Mesenchymal stem cell (in vitro differentiated cells and primary cell): ENCODE results near the gene FSTL1.

Experiments used
- DNase-seq: peaks from one replicate; pipeline ENCODE4 v3.0.0-alpha.2; 2013
- H2AFZ ChIP-seq: one replicate; pipeline ENCODE4 v1.6.1; 2013; ENCODE audit warnings: low read depth, mild to moderate bottlenecking, control low read depth, inconsistent platforms, low read length, moderate library complexity
- H2AK5ac ChIP-seq: 2 replicates; pipeline ENCODE4 v1.6.1; 2013; ENCODE audit warnings: low read length, moderate library complexity, mild to moderate bottlenecking, inconsistent platforms; ENCODE audit not compliant: severe bottlenecking
- H2BK120ac ChIP-seq: one replicate; pipeline ENCODE4 v1.6.1; 2013; ENCODE audit warnings: low read depth, mild to moderate bottlenecking, inconsistent platforms, low read length, moderate library complexity
- H2BK12ac ChIP-seq, 2 experiments: one replicate each; pipeline ENCODE4 v1.6.1; 2013; ENCODE audit warnings: inconsistent platforms in 2 of 2, low read length in 2 of 2, mild to moderate bottlenecking in 2 of 2, moderate library complexity in 2 of 2, control low read depth in 1 of 2
- H2BK15ac ChIP-seq: one replicate; pipeline ENCODE4 v1.6.1; 2013; ENCODE audit warnings: mild to moderate bottlenecking, low read depth, inconsistent platforms; ENCODE audit not compliant: poor library complexity, severe bottlenecking
- H2BK5ac ChIP-seq: 2 replicates; pipeline ENCODE4 v1.6.1; 2013; ENCODE audit warnings: low read depth, mild to moderate bottlenecking, low read length, control low read depth, inconsistent platforms; ENCODE audit not compliant: poor library complexity, severe bottlenecking
- H3K14ac ChIP-seq, 2 experiments: one replicate each; pipeline ENCODE4 v1.6.1; 2013; ENCODE audit warnings: inconsistent platforms in 2 of 2, low read length in 2 of 2, control low read depth in 1 of 2, mild to moderate bottlenecking in 1 of 2, moderate library complexity in 1 of 2
- H3K18ac ChIP-seq, 2 experiments: one replicate each; pipeline ENCODE4 v1.6.1; 2013; ENCODE audit warnings: inconsistent platforms in 2 of 2, low read length in 2 of 2, control low read depth in 1 of 2, low read depth in 1 of 2, mild to moderate bottlenecking in 1 of 2
- H3K23ac ChIP-seq, 2 experiments: one replicate each; pipeline ENCODE4 v1.6.1; 2013; ENCODE audit warnings: inconsistent platforms in 2 of 2, low read length in 2 of 2, mild to moderate bottlenecking in 2 of 2, moderate library complexity in 2 of 2, control low read depth in 1 of 2
- H3K27ac ChIP-seq: 2 replicates; pipeline ENCODE4 v1.5.1; 2013; ENCODE audit warnings: mild to moderate bottlenecking, moderate library complexity, low read length, control low read depth, inconsistent platforms; ENCODE audit not compliant: poor library complexity, severe bottlenecking
- H3K27me3 ChIP-seq, 2 experiments: 2 replicates each; pipeline versions ENCODE4 v1.6.1 to v1.7.0; 2013; ENCODE audit warnings: low read length in 2 of 2, mild to moderate bottlenecking in 2 of 2, moderate library complexity in 2 of 2, control low read depth in 1 of 2, inconsistent platforms in 1 of 2; ENCODE audit not compliant: control insufficient read depth in 1 of 2, insufficient read depth in 1 of 2
- H3K36me3 ChIP-seq, 2 experiments: 2 replicates each; pipeline versions ENCODE4 v1.6.1 to v1.7.0; 2013; ENCODE audit warnings: low read length in 2 of 2, control low read depth in 1 of 2, inconsistent platforms in 1 of 2, low read depth in 1 of 2, mild to moderate bottlenecking in 1 of 2; ENCODE audit not compliant: insufficient read depth in 2 of 2, control insufficient read depth in 1 of 2
- H3K4ac ChIP-seq, 2 experiments: one replicate each; pipeline ENCODE4 v1.6.1; 2013; ENCODE audit warnings: inconsistent platforms in 2 of 2, low read length in 2 of 2, mild to moderate bottlenecking in 2 of 2, moderate library complexity in 2 of 2, control low read depth in 1 of 2, low read depth in 1 of 2
- H3K4me1 ChIP-seq: 2 replicates; pipeline ENCODE4 v1.6.1; 2013; ENCODE audit warnings: low read depth, low read length, control low read depth; ENCODE audit not compliant: control insufficient read depth, insufficient read depth
- H3K4me2 ChIP-seq: 2 replicates; pipeline ENCODE4 v1.6.1; 2013; ENCODE audit warnings: low read length, mild to moderate bottlenecking, inconsistent platforms; ENCODE audit not compliant: poor library complexity, severe bottlenecking
- H3K4me3 ChIP-seq, 2 experiments: 2 replicates each; pipeline versions ENCODE4 v1.5.1 to v1.7.0; 2013; ENCODE audit warnings: low read length in 2 of 2, mild to moderate bottlenecking in 2 of 2, control low read depth in 1 of 2, low read depth in 1 of 2; ENCODE audit not compliant: insufficient read depth in 1 of 2
- H3K79me1 ChIP-seq: replicated peaks from 2 replicates; pipeline ENCODE4 v1.6.1; 2013; ENCODE audit warnings: mild to moderate bottlenecking, control low read depth, low read length, inconsistent platforms; ENCODE audit not compliant: poor library complexity, severe bottlenecking
- H3K9ac ChIP-seq: 2 replicates; pipeline ENCODE4 v1.7.0; 2013; ENCODE audit warnings: mild to moderate bottlenecking, low read length, moderate library complexity
- H3K9me3 ChIP-seq: 2 replicates; pipeline ENCODE4 v1.7.0; 2013; ENCODE audit warnings: mild to moderate bottlenecking, low read length; ENCODE audit not compliant: control insufficient read depth
- H4K8ac ChIP-seq: one replicate; pipeline ENCODE4 v1.6.1; 2013; ENCODE audit warnings: inconsistent platforms, mild to moderate bottlenecking, low read length, moderate library complexity
- H4K91ac ChIP-seq: one replicate; pipeline ENCODE4 v1.6.1; 2013; ENCODE audit warnings: mild to moderate bottlenecking, low read length, inconsistent platforms
- WGBS: methylation state at CpG from one replicate; pipeline ENCODE4 v1.1.7; 2013; ENCODE audit warnings: mixed read lengths; 5-methylcytosine and 5-hydroxymethylcytosine counted together

FSTL1 gene

DNA sequence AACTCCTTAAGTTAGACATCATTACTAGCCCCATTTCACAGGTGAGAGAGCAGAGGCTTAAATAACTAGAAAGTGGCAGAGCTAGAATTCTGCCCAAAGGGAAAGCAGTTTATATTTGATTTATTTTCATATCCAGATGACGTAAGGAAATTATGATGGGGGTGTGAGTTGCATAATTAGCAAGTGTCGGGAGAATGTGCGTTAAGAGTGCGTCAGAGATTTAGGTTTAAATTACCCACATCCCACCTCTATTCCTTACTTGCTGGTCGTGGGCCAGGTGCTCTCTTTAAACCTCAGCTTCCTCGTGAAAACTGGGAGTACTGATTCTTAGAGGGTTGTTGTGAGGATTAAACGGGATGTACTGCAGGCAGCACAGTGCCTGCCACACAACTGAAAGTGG, 32.3 kb downstream of the FSTL1 start:
- WGBS = 52% methylated on average over 3 of the region's 7 CpGs

DNA sequence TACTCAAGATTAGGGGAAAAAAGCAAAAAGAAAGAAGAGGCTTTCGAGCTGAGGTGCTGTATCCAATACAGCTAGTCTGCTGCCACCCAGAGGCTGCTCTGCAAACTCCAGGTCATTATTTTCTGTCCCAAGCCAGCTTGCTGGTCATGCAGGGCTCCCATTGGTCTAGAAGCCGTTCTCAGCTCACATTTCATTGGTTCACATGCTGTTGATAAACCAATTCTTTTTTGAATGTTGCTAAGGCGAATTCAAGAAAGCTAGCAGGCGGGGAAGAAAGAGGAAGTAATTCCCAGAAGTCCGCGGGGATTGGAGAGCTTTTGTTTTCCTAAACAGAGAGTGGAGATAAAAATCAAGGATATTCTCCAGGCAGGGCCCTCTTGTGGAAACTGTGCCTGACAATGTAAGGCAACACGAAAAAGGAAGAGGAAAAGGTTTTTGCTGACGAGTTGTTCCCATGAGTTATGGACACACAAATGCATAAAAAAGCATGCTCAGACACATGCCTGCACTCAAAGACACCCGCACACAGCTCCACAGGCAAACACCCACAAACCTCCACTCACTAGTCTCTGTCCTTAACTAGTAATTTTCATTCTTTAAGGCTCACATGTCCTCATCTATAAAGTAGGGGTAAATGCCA, 33.4 kb downstream of the FSTL1 start:
- Histone ChIP-seq H3K4me3 (peak overlapping the region in 1 of 2 experiments; percentile 41), H3K27me3 (no peaks in the 10 kb centered on the region), H3K9me3 (no peaks in the 10 kb centered on the region), H3K23ac (no peak overlapping the region), H2BK5ac (no peak overlapping the region), H3K27ac (peak overlapping the region; percentile 75), H2AK5ac (no peak overlapping the region), H4K8ac (peak overlapping the region; percentile 73), H3K4me1 (peaks cover 17% of the 10 kb centered on the region), H3K79me1 (peaks cover 29% of the 10 kb centered on the region), H3K36me3 (peaks cover 20 to 62% of the 10 kb centered on the region in 2 experiments), H2BK15ac (no peak overlapping the region), H2BK120ac (no peak overlapping the region), H3K18ac (peak overlapping the region in 1 of 2 experiments; percentile 88), H3K4ac (peak overlapping the region in 1 of 2 experiments; percentile 55), H2BK12ac (peak overlapping the region; percentile 11 to 15), H3K4me2 (no peak overlapping the region), H2AFZ (no peak overlapping the region), H3K9ac (peak overlapping the region; percentile 76), H3K14ac (no peak overlapping the region), H4K91ac (no peak overlapping the region)
- DNase-seq = peak; percentile 99
- 2% methylated on average over 9 of the region's 9 CpGs for WGBS

More for the DNA sequence above, 32.3 kb downstream of the FSTL1 start:
- Histone ChIP-seq H3K27me3 (no peaks in the 10 kb centered on the region), H3K14ac (no peak overlapping the region), H3K9ac (peak overlapping the region; percentile 76), H2AK5ac (no peak overlapping the region), H4K91ac (no peak overlapping the region), H2BK12ac (no peak overlapping the region), H3K23ac (no peak overlapping the region), H3K27ac (peak overlapping the region; percentile 6), H2BK15ac (no peak overlapping the region), H3K36me3 (peaks cover 14 to 59% of the 10 kb centered on the region in 2 experiments), H3K79me1 (peaks cover 21% of the 10 kb centered on the region), H2AFZ (no peak overlapping the region), H3K4ac (no peak overlapping the region), H4K8ac (no peak overlapping the region), H3K9me3 (no peaks in the 10 kb centered on the region), H2BK5ac (no peak overlapping the region), H3K4me2 (no peak overlapping the region), H3K4me1 (peaks cover 17% of the 10 kb centered on the region), H3K4me3 (no peak overlapping the region), H2BK120ac (no peak overlapping the region), H3K18ac (peak overlapping the region in 1 of 2 experiments; percentile 38)
- no peak for DNase-seq

GRCh38 chr3:120416868-120417267, 33.9 kb downstream of the FSTL1 start:
- Histone ChIP-seq H2BK5ac (no peak overlapping the region), H3K4me2 (no peak overlapping the region), H2AFZ (no peak overlapping the region), H3K14ac (peak overlapping the region in 1 of 2 experiments; percentile 89), H3K9ac (peak overlapping the region; percentile 75), H3K4ac (peak overlapping the region; percentile 39 to 75), H4K91ac (peak overlapping the region; percentile 55), H2BK15ac (peak overlapping the region; percentile 39), H2AK5ac (peak overlapping the region; percentile 18), H3K4me1 (peaks cover 17% of the 10 kb centered on the region), H3K4me3 (no peak overlapping the region), H2BK12ac (peak overlapping the region in 1 of 2 experiments; percentile 91), H3K36me3 (peaks cover 25 to 62% of the 10 kb centered on the region in 2 experiments), H3K23ac (no peak overlapping the region), H3K27me3 (no peaks in the 10 kb centered on the region), H3K18ac (peak overlapping the region; percentile 26 to 88), H3K9me3 (no peaks in the 10 kb centered on the region), H3K79me1 (peaks cover 30% of the 10 kb centered on the region), H2BK120ac (no peak overlapping the region), H4K8ac (peak overlapping the region; percentile 45), H3K27ac (peak overlapping the region; percentile 63)
- no peak for DNase-seq
- WGBS = 0% methylated on average over 1 of the region's 2 CpGs

DNA sequence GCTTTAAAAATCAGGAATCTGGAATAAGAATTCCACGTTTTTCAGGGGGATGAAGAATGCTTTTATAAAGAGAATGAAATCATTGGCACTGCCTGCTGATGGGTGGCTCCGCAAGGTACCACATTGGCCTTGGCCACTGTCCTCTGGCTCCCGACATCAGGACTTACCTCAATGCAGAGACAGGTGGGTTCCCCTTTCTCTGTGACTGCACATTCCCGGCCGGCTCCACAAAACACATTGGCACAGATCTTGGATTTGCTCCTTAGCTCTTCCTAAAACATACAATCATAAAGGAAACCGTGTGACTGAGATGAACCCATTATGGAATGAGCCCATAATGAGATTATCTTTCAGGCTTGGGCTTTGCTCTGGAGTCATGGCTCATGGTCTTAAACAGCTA, 35.0 kb downstream of the FSTL1 start:
- no peak overlapping the region for H3K23ac ChIP-seq
- no peak overlapping the region for H2BK120ac ChIP-seq
- WGBS = 96% methylated on average over 6 of the region's 6 CpGs
- no peak overlapping the region for H2BK12ac ChIP-seq
- no peak overlapping the region for H4K8ac ChIP-seq
- H2AK5ac ChIP-seq = peak overlapping the region; percentile 31
- H2BK15ac ChIP-seq = no peak overlapping the region
- H2BK5ac ChIP-seq = no peak overlapping the region
- H3K79me1 ChIP-seq = peaks cover 35% of the 10 kb centered on the region
- no peak overlapping the region for H3K27ac ChIP-seq
- no peaks in the 10 kb centered on the region for H3K27me3 ChIP-seq
- H3K36me3 ChIP-seq = peaks cover 33 to 64% of the 10 kb centered on the region in 2 experiments
- peaks cover 13% of the 10 kb centered on the region for H3K4me1 ChIP-seq
- no peak overlapping the region for H4K91ac ChIP-seq
- no peaks in the 10 kb centered on the region for H3K9me3 ChIP-seq
- H3K4me2 ChIP-seq = no peak overlapping the region
- no peak overlapping the region for H3K14ac ChIP-seq
- no peak overlapping the region for H3K4ac ChIP-seq
- H3K4me3 ChIP-seq = no peak overlapping the region
- DNase-seq = no peak
- peak overlapping the region; percentile 75 for H3K9ac ChIP-seq
- H2AFZ ChIP-seq = no peak overlapping the region
- H3K18ac ChIP-seq = no peak overlapping the region
